Activated T-cell treated with anti-CD3 and anti-CD28 coated beads, Interleukin-2, amount 50 U/mL, for 24 hours (primary cell): ENCODE measurements around the gene THSD4.
"Not testable (repeated sequence)": the region's sequence is repeated elsewhere in the genome, so short reads cannot be mapped to it uniquely, and the experiment has no call there.

ENCODE experiments used
- DNase-seq: peaks from one replicate; pipeline ENCODE4 v3.0.0-alpha.2; 2020
- H3K27ac Mint-ChIP-seq: 2 replicates; pipeline ENCODE4 v1.8.0; 2020; ENCODE audit warnings: mild to moderate bottlenecking, mixed read lengths
- H3K27me3 Mint-ChIP-seq: 2 replicates; pipeline ENCODE4 v1.8.0; 2020; ENCODE audit warnings: mixed read lengths
- H3K36me3 Mint-ChIP-seq: 2 replicates; pipeline ENCODE4 v1.8.0; 2020; ENCODE audit warnings: low read depth, mixed read lengths
- H3K4me1 Mint-ChIP-seq: 2 replicates; pipeline ENCODE4 v1.8.0; 2020; ENCODE audit warnings: low read depth, mixed read lengths
- H3K4me3 Mint-ChIP-seq: 2 replicates; pipeline ENCODE4 v1.8.0; 2020; ENCODE audit warnings: mild to moderate bottlenecking, moderate library complexity, mixed read lengths
- H3K9me3 Mint-ChIP-seq: 2 replicates; pipeline ENCODE4 v1.8.0; 2020; ENCODE audit warnings: mixed read lengths

Gene THSD4

GRCh38 chr15:71142780-71143179 is 27.5 kb downstream of the THSD4 start:
- DNase-seq, result no peak
- no peaks in the 10 kb centered on the region for H3K36me3 Mint-ChIP-seq
- no peak overlapping the region for H3K4me3 Mint-ChIP-seq
- H3K9me3 Mint-ChIP-seq, result peaks cover 2% of the 10 kb centered on the region
- H3K4me1 Mint-ChIP-seq, result no peaks in the 10 kb centered on the region
- peaks cover 30% of the 10 kb centered on the region for H3K27me3 Mint-ChIP-seq
- H3K27ac Mint-ChIP-seq, result no peak overlapping the region

DNA sequence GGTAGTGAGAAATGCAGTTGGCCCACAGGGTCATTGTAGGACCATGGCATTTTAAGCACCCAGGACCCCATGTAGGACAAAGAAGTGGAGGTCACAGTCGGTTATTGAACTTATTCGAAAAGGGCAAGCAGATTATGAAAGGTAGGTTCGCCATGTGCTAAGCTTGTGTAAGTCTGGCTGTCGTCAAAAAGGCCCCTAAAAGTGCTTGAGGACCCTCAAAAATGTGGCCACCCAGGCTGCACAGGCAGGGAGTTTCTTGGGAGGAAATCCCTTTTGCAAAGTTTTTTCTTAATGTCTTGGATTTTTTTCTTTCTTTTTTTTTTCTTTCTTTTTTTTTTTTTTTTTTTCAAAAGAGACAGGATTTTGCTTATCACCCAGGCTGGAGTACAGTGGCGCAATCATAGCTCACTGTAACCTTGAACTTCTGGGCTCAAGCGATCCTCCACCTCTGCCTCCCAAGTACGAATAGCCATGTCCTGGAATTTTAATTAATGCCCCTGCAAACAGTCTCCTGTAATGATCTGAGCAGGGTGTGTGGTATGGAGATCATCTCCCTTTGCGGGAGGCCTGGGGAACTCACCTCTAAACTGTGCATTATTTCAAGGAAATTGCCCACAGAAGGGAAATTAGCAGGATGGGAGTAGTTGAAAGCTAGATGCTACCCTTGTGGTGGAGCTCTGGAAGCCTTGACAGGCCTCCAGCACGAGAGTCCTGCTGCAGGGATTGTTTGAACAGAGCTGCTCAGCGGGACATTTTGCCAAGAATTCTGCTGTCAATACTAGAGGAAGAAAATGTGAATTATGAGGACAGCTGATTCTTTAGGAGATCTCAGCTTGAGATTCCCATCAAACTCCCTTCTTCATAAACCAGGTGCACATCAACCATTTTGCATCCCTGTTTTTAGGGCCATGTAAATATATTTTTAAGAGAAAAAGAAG is 28.4 kb downstream of the THSD4 start:
- no peak for DNase-seq
- Mint-ChIP-seq H3K4me1 (no peaks in the 10 kb centered on the region), H3K36me3 (no peaks in the 10 kb centered on the region), H3K9me3 (no peaks in the 10 kb centered on the region), H3K27ac (no peak overlapping the region), H3K4me3 (no peak overlapping the region), H3K27me3 (peaks cover 27% of the 10 kb centered on the region)

DNA sequence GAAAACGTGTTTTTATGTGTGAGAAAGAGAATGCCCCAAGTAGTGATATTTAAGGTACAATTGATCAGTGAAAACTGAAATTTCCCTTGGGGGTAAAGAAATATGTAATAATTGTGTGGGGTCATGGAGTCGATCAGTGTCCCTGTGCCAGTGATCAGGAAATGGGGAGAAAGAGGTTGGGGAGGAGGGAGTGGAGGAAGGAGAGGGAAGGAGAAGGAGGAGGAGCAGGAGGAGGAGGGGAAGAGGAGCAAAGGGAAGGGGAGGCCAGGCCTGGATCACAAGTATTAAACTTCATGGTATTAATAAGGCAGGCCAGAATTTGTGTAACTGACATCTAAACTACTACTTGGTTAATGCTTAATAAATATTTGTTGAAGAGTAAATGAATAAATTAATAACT is 30.4 kb downstream of the THSD4 start:
- DNase-seq, result no peak
- no peaks in the 10 kb centered on the region for H3K36me3 Mint-ChIP-seq
- H3K4me1 Mint-ChIP-seq, result no peaks in the 10 kb centered on the region
- H3K4me3 Mint-ChIP-seq, result no peak overlapping the region
- no peaks in the 10 kb centered on the region for H3K9me3 Mint-ChIP-seq
- H3K27me3 Mint-ChIP-seq, result peaks cover 25% of the 10 kb centered on the region
- no peak overlapping the region for H3K27ac Mint-ChIP-seq

GRCh38 chr15:71146580-71146982 is 31.3 kb downstream of the THSD4 start:
- no peak overlapping the region for H3K27ac Mint-ChIP-seq
- H3K27me3 Mint-ChIP-seq, result peaks cover 24% of the 10 kb centered on the region
- H3K36me3 Mint-ChIP-seq, result no peaks in the 10 kb centered on the region
- H3K4me3 Mint-ChIP-seq, result no peak overlapping the region
- H3K4me1 Mint-ChIP-seq, result no peaks in the 10 kb centered on the region
- no peaks in the 10 kb centered on the region for H3K9me3 Mint-ChIP-seq
- no peak for DNase-seq

GRCh38 chr15:71148048-71148447 is 32.8 kb downstream of the THSD4 start:
- peaks cover 20% of the 10 kb centered on the region for H3K27me3 Mint-ChIP-seq
- H3K4me1 Mint-ChIP-seq, result no peaks in the 10 kb centered on the region

GRCh38 chr15:71149646-71150557 is 34.6 kb downstream of the THSD4 start:
- Mint-ChIP-seq H3K9me3 (no peaks in the 10 kb centered on the region), H3K27me3 (peaks cover 17% of the 10 kb centered on the region), H3K4me1 (no peaks in the 10 kb centered on the region), H3K27ac (no peak overlapping the region), H3K4me3 (no peak overlapping the region), H3K36me3 (no peaks in the 10 kb centered on the region)
- DNase-seq, result no peak

More at GRCh38 chr15:71148048-71148447, 32.8 kb downstream of the THSD4 start:
- Mint-ChIP-seq H3K36me3 (no peaks in the 10 kb centered on the region), H3K4me3 (no peak overlapping the region), H3K27ac (no peak overlapping the region), H3K9me3 (no peaks in the 10 kb centered on the region)
- no peak for DNase-seq

- H3K27ac Mint-ChIP-seq, result no peak overlapping the region
- no peak overlapping the region for H3K4me3 Mint-ChIP-seq
- no peak for DNase-seq
- H3K9me3 Mint-ChIP-seq, result no peaks in the 10 kb centered on the region
- H3K36me3 Mint-ChIP-seq, result no peaks in the 10 kb centered on the region
- H3K27me3 Mint-ChIP-seq, result peaks cover 17% of the 10 kb centered on the region
- H3K4me1 Mint-ChIP-seq, result no peaks in the 10 kb centered on the region
These were observed 35.8 kb downstream of the THSD4 start for GRCh38 chr15:71151081-71151480.

DNA sequence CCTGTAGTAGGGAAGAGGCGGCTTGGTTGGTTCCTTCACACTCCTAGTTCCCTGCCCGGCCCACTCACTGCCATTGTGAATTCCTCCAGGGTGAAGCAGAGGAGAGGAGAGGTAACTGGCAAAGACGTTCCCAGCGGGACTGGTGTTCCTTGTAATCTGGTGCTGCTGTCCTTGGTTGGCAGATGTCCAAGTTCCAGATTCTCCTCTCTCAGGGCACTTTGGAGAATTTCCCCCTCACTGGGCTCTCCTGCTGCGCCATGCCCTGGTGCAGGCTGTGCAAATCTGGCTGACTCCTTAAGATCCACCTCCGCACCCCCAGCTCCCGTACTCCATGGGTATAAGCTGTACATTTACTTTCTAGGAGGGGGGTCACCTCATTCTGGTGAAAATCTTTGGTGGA is 37.3 kb downstream of the THSD4 start:
- peaks cover 11% of the 10 kb centered on the region for H3K27me3 Mint-ChIP-seq
- no peaks in the 10 kb centered on the region for H3K36me3 Mint-ChIP-seq
- no peak overlapping the region for H3K4me3 Mint-ChIP-seq
- H3K4me1 Mint-ChIP-seq, result no peaks in the 10 kb centered on the region
- H3K9me3 Mint-ChIP-seq, result no peaks in the 10 kb centered on the region
- DNase-seq, result no peak
- no peak overlapping the region for H3K27ac Mint-ChIP-seq

GRCh38 chr15:71153823-71154524 is 38.7 kb downstream of the THSD4 start:
- DNase-seq, result no peak
- Mint-ChIP-seq H3K9me3 (no peaks in the 10 kb centered on the region), H3K36me3 (no peaks in the 10 kb centered on the region), H3K27ac (no peak overlapping the region), H3K4me1 (no peaks in the 10 kb centered on the region), H3K27me3 (peaks cover 11% of the 10 kb centered on the region), H3K4me3 (no peak overlapping the region)

DNA sequence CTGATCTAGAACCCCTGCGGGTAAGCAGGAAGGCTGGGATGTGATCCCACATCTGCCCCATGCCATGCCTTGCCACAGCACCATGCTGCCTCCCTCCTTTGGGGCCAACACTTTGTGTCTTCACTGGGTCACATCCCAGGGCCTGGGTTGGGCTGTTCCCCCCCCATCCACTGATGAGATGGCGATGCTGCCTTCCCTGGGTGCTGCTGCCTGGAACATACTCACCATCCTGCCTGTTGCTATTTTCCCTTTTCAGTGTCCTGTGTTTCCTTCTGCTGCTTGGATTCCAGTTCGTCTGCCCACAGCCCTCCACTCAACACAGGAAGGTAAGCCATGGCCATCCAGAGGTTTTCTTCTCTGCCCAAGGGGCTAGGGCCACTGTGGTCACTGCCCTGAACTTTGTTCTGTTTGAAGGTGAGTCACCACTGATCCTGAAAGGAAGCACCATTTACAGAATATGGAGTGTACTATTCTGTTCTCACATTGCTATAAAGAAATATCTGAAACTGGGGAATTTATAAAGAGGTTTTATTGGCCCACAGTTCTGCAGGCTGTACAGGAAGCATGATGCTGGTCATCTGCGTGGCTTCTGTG is 39.4 kb downstream of the THSD4 start:
- Mint-ChIP-seq H3K4me3 (no peak overlapping the region), H3K27me3 (peaks cover 9% of the 10 kb centered on the region), H3K9me3 (no peaks in the 10 kb centered on the region)

DNA sequence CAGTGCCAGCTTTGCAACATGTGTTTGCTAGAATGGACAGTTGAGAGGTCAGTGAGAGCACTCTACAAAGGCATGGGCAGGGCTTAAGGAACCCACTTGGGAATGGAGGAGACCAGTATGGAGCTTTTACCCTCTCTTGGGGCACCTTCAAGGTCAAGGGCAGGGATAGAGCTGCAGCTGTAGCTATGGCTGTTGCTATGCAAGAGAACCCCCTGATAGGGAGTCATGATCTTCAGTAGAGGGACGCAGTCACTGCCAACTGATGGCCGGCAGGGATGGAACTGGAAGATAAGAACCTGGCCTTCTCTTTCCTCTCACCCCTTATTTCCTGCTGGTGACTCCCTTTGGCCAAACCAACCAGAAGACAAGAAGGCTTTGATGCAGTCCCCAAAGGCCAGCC is 40.3 kb downstream of the THSD4 start:
- Mint-ChIP-seq H3K4me1 (no peaks in the 10 kb centered on the region), H3K27me3 (peaks cover 9% of the 10 kb centered on the region), H3K4me3 (no peak overlapping the region), H3K9me3 (no peaks in the 10 kb centered on the region), H3K27ac (no peak overlapping the region), H3K36me3 (no peaks in the 10 kb centered on the region)
- DNase-seq, result no peak

More for the DNA sequence above, 39.4 kb downstream of the THSD4 start:
- Mint-ChIP-seq H3K4me1 (no peaks in the 10 kb centered on the region), H3K27ac (no peak overlapping the region), H3K36me3 (no peaks in the 10 kb centered on the region)
- DNase-seq, result no peak

- H3K36me3 Mint-ChIP-seq, result no peaks in the 10 kb centered on the region
- peaks cover 16% of the 10 kb centered on the region for H3K9me3 Mint-ChIP-seq
- H3K4me1 Mint-ChIP-seq, result no peaks in the 10 kb centered on the region
- no peak overlapping the region for H3K27ac Mint-ChIP-seq
- no peak overlapping the region for H3K4me3 Mint-ChIP-seq
- DNase-seq, result no peak
- peaks cover 30% of the 10 kb centered on the region for H3K27me3 Mint-ChIP-seq
These were observed 45.7 kb downstream of the THSD4 start for GRCh38 chr15:71160976-71161375.

GRCh38 chr15:71162309-71162708 is 47.0 kb downstream of the THSD4 start:
- no peak overlapping the region for H3K4me3 Mint-ChIP-seq
- no peak overlapping the region for H3K27ac Mint-ChIP-seq
- no peak for DNase-seq
- no peaks in the 10 kb centered on the region for H3K4me1 Mint-ChIP-seq
- peaks cover 16% of the 10 kb centered on the region for H3K9me3 Mint-ChIP-seq
- H3K36me3 Mint-ChIP-seq, result no peaks in the 10 kb centered on the region
- peaks cover 41% of the 10 kb centered on the region for H3K27me3 Mint-ChIP-seq

DNA sequence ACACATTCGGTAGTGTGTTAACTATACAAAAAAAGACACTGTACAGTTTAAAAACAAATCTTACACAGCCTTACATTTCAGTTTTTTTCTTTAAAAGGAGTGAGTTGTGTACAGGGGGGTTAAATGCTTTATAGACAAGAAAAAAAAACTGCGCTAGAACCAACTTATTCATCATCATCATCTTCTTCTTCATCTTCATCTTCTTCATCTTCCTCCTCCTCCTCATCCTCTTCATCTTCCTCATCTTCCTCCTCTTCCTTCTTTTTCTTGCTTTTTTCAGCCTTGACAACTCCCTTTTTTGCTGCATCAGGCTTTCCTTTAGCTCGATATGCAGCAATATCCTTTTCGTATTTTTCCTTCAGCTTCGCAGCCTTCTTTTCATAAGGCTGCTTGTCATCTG is 49.3 kb downstream of the THSD4 start:
- DNase-seq, H3K36me3 Mint-ChIP-seq, H3K4me1 Mint-ChIP-seq, H3K4me3 Mint-ChIP-seq, H3K27ac Mint-ChIP-seq: not testable (repeated sequence)
- H3K27me3 Mint-ChIP-seq, result peaks cover 57% of the 10 kb centered on the region
- peaks cover 16% of the 10 kb centered on the region for H3K9me3 Mint-ChIP-seq
